GM18511 (cell line): Measurements from ENCODE around the gene LRRFIP1.
"Not testable (repeated sequence)": the region's sequence is repeated elsewhere in the genome, so short reads cannot be mapped to it uniquely, and the experiment has no call there.

ENCODE experiments used
- ATAC-seq: cut with Tn5 transposase; IDR thresholded peaks from one replicate; pipeline ENCODE4 v1.9.1; 2021; ENCODE audit warnings: mild to moderate bottlenecking, moderate library complexity; ENCODE audit not compliant: unreplicated experiment

Gene LRRFIP1

GRCh38 chr2:237762291-237763182 is 135.2 kb downstream of the LRRFIP1 start:
- not testable (repeated sequence) for ATAC-seq

GRCh38 chr2:237763812-237764211 is 136.4 kb downstream of the LRRFIP1 start:
- ATAC-seq: no peak

- ATAC-seq: not testable (repeated sequence)
Measured at GRCh38 chr2:237765122-237765521, 137.7 kb downstream of the LRRFIP1 start.

- no peak for ATAC-seq
Measured at GRCh38 chr2:237765875-237766274, 138.5 kb downstream of the LRRFIP1 start.

GRCh38 chr2:237766340-237766739 is 139.0 kb downstream of the LRRFIP1 start:
- no peak for ATAC-seq

GRCh38 chr2:237772513-237772912 is 145.1 kb downstream of the LRRFIP1 start:
- no peak for ATAC-seq

GRCh38 chr2:237773826-237774225 is 146.4 kb downstream of the LRRFIP1 start:
- no peak for ATAC-seq

GRCh38 chr2:237774811-237775553 is 147.6 kb downstream of the LRRFIP1 start:
- peak; percentile 65 for ATAC-seq

- ATAC-seq: no peak
Measured at GRCh38 chr2:237779521-237779920, 152.1 kb downstream of the LRRFIP1 start.

- no peak for ATAC-seq
Measured at GRCh38 chr2:237782181-237782580, 154.8 kb downstream of the LRRFIP1 start.

GRCh38 chr2:237783678-237784077 is 156.3 kb downstream of the LRRFIP1 start:
- not testable (repeated sequence) for ATAC-seq

GRCh38 chr2:237786936-237787335 is 159.5 kb downstream of the LRRFIP1 start:
- ATAC-seq: no peak

GRCh38 chr2:237790353-237790752 is 163.0 kb downstream of the LRRFIP1 start:
- no peak for ATAC-seq

GRCh38 chr2:237791977-237792727 is 164.8 kb downstream of the LRRFIP1 start:
- no peak for ATAC-seq

- no peak for ATAC-seq
Measured at GRCh38 chr2:237797253-237797652, 169.9 kb downstream of the LRRFIP1 start.

- ATAC-seq: no peak
Measured at GRCh38 chr2:237798236-237799059, 171.1 kb downstream of the LRRFIP1 start, which contains the start of gene RBM44. TSS of gene RBM44 (plus strand) at chr2:237798779. CDS start at chr2:237813610, 14,831 bp downstream.

- ATAC-seq: no peak
Measured at GRCh38 chr2:237799060-237799428, 171.7 kb downstream of the LRRFIP1 start.

- ATAC-seq: no peak
Measured at GRCh38 chr2:237801466-237801865, 174.1 kb downstream of the LRRFIP1 start.

- no peak for ATAC-seq
Measured at GRCh38 chr2:237806334-237806733, 178.9 kb downstream of the LRRFIP1 start.

GRCh38 chr2:237815637-237816036 is 188.2 kb downstream of the LRRFIP1 start:
- no peak for ATAC-seq
